BLaER1 (cell line): ENCODE data around the gene ATP6V1F.

Source experiments
- H3K27ac ChIP-seq: shearing (Covaris generic); formaldehyde crosslinking; 2 replicates; pipeline ENCODE4 v1.8.1; 2022
- H3K27me3 ChIP-seq: shearing (Covaris generic); formaldehyde crosslinking; 2 replicates; pipeline ENCODE4 v1.8.1; 2022
- H3K36me3 ChIP-seq: shearing (Covaris generic); formaldehyde crosslinking; 2 replicates; pipeline ENCODE4 v1.8.1; 2022
- H3K4me1 ChIP-seq: shearing (Covaris generic); formaldehyde crosslinking; 2 replicates; pipeline ENCODE4 v1.8.1; 2022
- H3K4me2 ChIP-seq: shearing (Covaris generic); formaldehyde crosslinking; 2 replicates; pipeline ENCODE4 v1.8.1; 2022
- H3K4me3 ChIP-seq: shearing (Covaris generic); formaldehyde crosslinking; 2 replicates; pipeline ENCODE4 v1.8.1; 2022
- H3K9ac ChIP-seq: shearing (Covaris generic); formaldehyde crosslinking; 2 replicates; pipeline ENCODE4 v1.8.1; 2022
- H3K9me3 ChIP-seq: shearing (Covaris generic); formaldehyde crosslinking; 2 replicates; pipeline ENCODE4 v1.8.1; 2022
- H4K20me1 ChIP-seq: shearing (Covaris generic); formaldehyde crosslinking; 2 replicates; pipeline ENCODE4 v1.8.1; 2022
- Cebpa-rat ChIP-seq: shearing (Covaris generic); IDR thresholded peaks from 2 replicates; pipeline ENCODE4 v1.8.1; 2022

Gene ATP6V1F

DNA sequence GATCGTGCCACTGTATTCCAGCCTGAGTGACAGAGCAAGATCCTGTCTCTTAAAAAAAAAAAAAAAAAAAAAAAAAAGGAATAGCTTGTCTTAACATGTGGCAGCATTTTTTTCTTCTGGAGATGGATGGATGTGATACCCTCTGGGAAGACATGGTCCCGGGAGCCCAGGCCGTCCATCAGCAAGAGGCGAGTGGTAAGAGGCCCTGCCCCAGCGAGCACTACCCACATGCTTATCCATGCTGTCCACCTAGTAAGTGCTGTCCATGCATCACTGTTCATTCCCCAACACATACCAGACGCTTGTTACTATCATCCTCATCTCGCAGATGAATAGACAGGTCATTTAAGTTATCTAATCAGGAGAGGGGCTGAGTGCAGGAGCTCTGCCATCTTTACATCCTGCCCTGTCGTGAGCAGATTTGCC lies 12.9 kb downstream of the ATP6V1F start:
- Histone ChIP-seq H3K27ac (no peak overlapping the region), H3K9me3 (no peaks in the 10 kb centered on the region), H3K4me1 (peaks cover 26% of the 10 kb centered on the region), H3K9ac (no peak overlapping the region), H3K4me3 (no peak overlapping the region), H3K36me3 (no peaks in the 10 kb centered on the region), H3K4me2 (no peak overlapping the region), H4K20me1 (peaks cover 2% of the 10 kb centered on the region; the same call in 1 of the 2 replicates), H3K27me3 (peaks cover 6% of the 10 kb centered on the region; the same call in 1 of the 2 replicates)
- TF ChIP-seq Cebpa-rat, result no peak

- Histone ChIP-seq H3K27me3 (peaks cover under 1% of the 10 kb centered on the region; the same call in 1 of the 2 replicates), H3K36me3 (no peaks in the 10 kb centered on the region), H4K20me1 (no peaks in the 10 kb centered on the region), H3K27ac (no peak overlapping the region), H3K4me2 (no peak overlapping the region), H3K4me1 (peaks cover 20% of the 10 kb centered on the region), H3K9me3 (no peaks in the 10 kb centered on the region), H3K4me3 (no peak overlapping the region), H3K9ac (no peak overlapping the region)
- no peak for TF ChIP-seq Cebpa-rat
Measured at GRCh38 chr7:128876127-128876526, 13.5 kb downstream of the ATP6V1F start.

GRCh38 chr7:128876586-128876977 lies 13.9 kb downstream of the ATP6V1F start:
- Histone ChIP-seq H3K4me2 (peak overlapping the region; percentile 51), H3K27ac (no peak overlapping the region), H3K4me1 (peaks cover 16% of the 10 kb centered on the region), H4K20me1 (no peaks in the 10 kb centered on the region), H3K36me3 (no peaks in the 10 kb centered on the region), H3K9me3 (no peaks in the 10 kb centered on the region), H3K4me3 (no peak overlapping the region), H3K27me3 (no peaks in the 10 kb centered on the region), H3K9ac (no peak overlapping the region)
- no peak for TF ChIP-seq Cebpa-rat

- TF ChIP-seq Cebpa-rat, result no peak
- Histone ChIP-seq H3K4me2 (peak overlapping the region; percentile 51), H3K9ac (no peak overlapping the region)
Measured at GRCh38 chr7:128876978-128877755, 14.5 kb downstream of the ATP6V1F start.

DNA sequence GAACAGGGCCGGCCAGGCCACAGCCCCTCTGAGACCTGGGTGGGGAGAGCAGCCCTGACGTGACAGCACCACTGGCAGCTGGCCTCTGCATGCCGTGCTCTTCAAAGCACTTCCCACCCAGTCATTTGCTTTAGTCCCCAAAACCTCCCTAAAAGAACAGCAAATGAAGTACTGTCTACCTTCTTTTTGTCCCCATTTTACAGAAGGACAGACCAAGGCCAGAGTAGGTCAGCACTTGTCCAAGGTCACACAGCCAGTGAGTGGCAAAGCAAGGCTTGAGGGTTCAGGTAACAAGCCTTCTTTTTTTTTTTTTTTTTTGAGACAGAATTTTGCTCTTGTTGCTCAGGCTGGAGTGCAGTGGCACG lies 15.1 kb downstream of the ATP6V1F start:
- H3K36me3 ChIP-seq, result no peaks in the 10 kb centered on the region
- no peaks in the 10 kb centered on the region for H3K9me3 ChIP-seq
- peak overlapping the region; percentile 51 for H3K4me2 ChIP-seq
- H3K4me3 ChIP-seq, result no peak overlapping the region
- no peaks in the 10 kb centered on the region for H3K27me3 ChIP-seq
- no peak overlapping the region for H3K9ac ChIP-seq
- peaks cover 16% of the 10 kb centered on the region for H3K4me1 ChIP-seq
- no peak for TF ChIP-seq Cebpa-rat
- H3K27ac ChIP-seq, result no peak overlapping the region
- no peaks in the 10 kb centered on the region for H4K20me1 ChIP-seq

More at GRCh38 chr7:128876978-128877755, 14.5 kb downstream of the ATP6V1F start:
- Histone ChIP-seq H3K27ac (no peak overlapping the region), H3K27me3 (no peaks in the 10 kb centered on the region), H3K9me3 (no peaks in the 10 kb centered on the region), H3K4me1 (peaks cover 16% of the 10 kb centered on the region), H3K4me3 (no peak overlapping the region), H4K20me1 (no peaks in the 10 kb centered on the region), H3K36me3 (no peaks in the 10 kb centered on the region)

DNA sequence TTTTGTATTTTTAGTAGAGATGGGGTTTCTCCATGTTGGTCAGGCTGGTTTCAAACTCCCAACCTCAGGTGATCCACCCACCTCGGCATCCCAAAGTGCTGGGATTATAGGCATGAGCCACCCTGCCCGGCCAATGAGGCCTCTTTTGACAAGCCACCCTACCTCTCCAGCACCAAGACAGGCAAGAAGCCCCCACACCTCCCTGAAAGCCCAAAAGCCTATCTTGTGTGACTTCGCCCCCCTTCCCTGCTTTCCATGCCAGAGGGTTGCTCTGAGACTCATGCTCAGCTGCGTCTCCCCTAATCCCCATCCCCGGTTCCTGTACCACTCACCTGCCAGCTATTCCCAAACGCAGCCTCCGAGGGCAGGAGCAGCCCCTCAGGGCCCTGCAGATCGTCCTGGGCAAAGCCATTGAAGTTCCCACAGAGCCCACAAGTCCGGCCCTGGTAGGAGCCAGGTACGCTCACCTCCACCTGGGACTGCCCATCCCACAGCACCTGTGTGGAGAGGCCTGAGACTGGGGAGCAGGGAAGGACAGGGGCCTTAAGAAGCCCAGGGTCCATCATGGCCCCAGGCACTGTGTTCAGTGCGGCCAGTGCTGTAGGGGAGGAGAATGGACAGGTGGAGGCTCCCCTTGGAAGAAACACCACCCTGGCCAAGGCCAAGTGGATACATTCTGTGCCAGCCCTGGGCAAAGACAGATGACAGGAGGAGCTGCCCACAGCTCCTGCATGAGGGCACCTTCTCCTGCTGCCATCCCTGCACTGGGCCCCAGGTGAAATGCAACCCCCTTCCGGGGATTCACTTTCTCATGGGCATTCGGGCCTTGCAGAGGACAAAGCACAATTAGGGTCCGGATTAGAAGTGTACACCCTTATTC lies 15.8 kb downstream of the ATP6V1F start:
- H3K27me3 ChIP-seq, result no peaks in the 10 kb centered on the region
- no peaks in the 10 kb centered on the region for H3K9me3 ChIP-seq
- H3K4me1 ChIP-seq, result peaks cover 16% of the 10 kb centered on the region
- H3K4me2 ChIP-seq, result peak overlapping the region; percentile 51; the same call in 1 of the 2 replicates
- no peaks in the 10 kb centered on the region for H4K20me1 ChIP-seq
- H3K9ac ChIP-seq, result no peak overlapping the region
- H3K4me3 ChIP-seq, result no peak overlapping the region
- TF ChIP-seq Cebpa-rat, result no peak
- H3K36me3 ChIP-seq, result no peaks in the 10 kb centered on the region
- no peak overlapping the region for H3K27ac ChIP-seq

DNA sequence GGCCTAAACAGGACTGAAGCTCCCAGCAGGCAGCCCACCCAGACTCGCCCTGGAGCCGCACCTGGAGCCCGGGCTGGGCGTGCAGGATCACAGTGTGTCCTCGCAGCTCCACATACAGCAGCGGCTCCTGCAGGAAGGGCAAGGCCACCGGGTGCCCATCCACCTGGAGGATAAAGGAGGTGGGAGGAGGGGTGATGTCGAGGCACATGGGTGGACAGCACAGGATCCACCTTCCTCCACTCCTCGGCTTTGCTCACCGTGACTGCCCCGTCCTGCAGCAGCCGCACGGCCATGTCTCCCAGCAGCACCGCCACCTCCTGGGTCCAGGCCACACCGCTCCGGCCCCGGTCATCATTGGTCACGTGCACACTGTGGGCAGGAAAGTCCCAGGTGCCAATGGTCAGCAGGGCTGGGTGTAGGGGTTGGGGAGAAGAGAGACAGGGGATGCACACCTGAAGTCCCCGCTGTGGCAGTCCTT lies 16.8 kb downstream of the ATP6V1F start:
- Histone ChIP-seq H4K20me1 (no peaks in the 10 kb centered on the region), H3K4me3 (no peak overlapping the region), H3K9me3 (no peaks in the 10 kb centered on the region), H3K4me1 (peaks cover 24% of the 10 kb centered on the region), H3K36me3 (no peaks in the 10 kb centered on the region), H3K4me2 (no peak overlapping the region), H3K9ac (no peak overlapping the region), H3K27ac (no peak overlapping the region), H3K27me3 (no peaks in the 10 kb centered on the region)
- no peak for TF ChIP-seq Cebpa-rat

GRCh38 chr7:128879939-128880746 lies 17.5 kb downstream of the ATP6V1F start:
- H3K4me1 ChIP-seq, result peaks cover 24% of the 10 kb centered on the region
- H3K4me3 ChIP-seq, result no peak overlapping the region
- H4K20me1 ChIP-seq, result no peaks in the 10 kb centered on the region
- no peaks in the 10 kb centered on the region for H3K36me3 ChIP-seq
- no peaks in the 10 kb centered on the region for H3K27me3 ChIP-seq
- H3K9ac ChIP-seq, result no peak overlapping the region
- H3K27ac ChIP-seq, result no peak overlapping the region
- no peak overlapping the region for H3K4me2 ChIP-seq
- no peaks in the 10 kb centered on the region for H3K9me3 ChIP-seq
- no peak for TF ChIP-seq Cebpa-rat

DNA sequence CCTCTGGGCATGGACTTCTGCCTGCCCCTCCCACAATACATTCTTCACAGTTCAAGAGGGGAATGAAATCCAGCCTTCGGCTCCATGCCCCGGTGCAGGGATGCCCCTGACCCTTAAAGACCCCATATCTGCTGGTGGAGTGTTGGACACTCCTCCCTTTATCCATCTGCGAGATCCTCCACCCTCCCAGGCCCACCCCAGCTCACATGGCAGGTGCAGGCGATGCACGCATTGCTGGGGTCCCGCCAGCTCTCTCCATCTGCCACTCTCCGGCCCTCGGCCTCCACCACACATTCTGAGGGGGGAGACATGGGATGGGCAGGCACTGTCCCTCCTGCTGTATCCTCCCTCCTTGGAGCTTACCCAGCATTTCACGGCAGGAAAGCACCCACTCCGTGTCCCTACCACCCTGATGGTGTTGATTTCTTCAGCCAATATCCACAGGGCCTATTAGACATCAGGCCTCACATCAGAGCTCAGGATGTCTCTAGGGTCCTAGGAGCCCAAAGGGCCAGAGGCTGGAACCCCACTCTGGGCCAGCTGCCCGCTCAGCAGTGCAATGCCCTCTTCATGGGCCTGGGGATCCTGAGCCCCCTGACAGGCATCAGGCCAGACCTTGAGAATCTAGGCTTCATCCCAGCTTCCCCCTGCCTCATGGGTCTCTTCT lies 18.3 kb downstream of the ATP6V1F start:
- no peak overlapping the region for H3K4me2 ChIP-seq
- no peaks in the 10 kb centered on the region for H3K36me3 ChIP-seq
- H3K9me3 ChIP-seq, result no peaks in the 10 kb centered on the region
- TF ChIP-seq Cebpa-rat, result no peak
- H3K4me1 ChIP-seq, result peaks cover 24% of the 10 kb centered on the region
- H3K27me3 ChIP-seq, result no peaks in the 10 kb centered on the region
- H3K4me3 ChIP-seq, result no peak overlapping the region
- H3K27ac ChIP-seq, result no peak overlapping the region
- no peaks in the 10 kb centered on the region for H4K20me1 ChIP-seq
- no peak overlapping the region for H3K9ac ChIP-seq
